Measurements from ENCODE around the gene CEP126. TPM values are rescaled to one million over a fixed set of nuclear protein-coding genes. Genes with fewer than 3 reads are reported as not detected.
A peak's percentile ranks its signal among the peaks of the same experiment; 100 is the strongest.

CEP126 gene
- total RNA-seq, 4 donors from 2014 or later = 6.6 to 11.3 (median 10.1) TPM

DNA sequence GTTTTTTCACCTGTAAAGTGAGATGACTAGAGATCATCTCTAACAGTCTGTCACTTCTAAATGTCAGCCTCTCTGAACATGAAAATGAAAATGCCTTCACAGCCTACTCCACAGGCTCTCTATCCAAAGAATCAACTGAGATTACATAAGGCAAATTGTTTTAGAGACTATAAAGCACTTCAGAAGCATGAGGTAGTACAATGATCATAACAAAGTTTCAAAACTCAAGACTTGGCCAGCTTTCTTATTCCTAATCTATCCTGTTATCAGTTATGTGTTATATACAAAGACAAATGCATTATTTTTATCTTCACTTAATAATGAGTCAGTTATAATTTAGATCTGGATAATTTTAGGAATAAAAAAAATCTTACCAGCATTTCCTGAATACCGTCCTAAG, 20.3 kb upstream of the CEP126 start:
- 46% methylated on average over 1 of the region's 1 CpG for WGBS

DNA sequence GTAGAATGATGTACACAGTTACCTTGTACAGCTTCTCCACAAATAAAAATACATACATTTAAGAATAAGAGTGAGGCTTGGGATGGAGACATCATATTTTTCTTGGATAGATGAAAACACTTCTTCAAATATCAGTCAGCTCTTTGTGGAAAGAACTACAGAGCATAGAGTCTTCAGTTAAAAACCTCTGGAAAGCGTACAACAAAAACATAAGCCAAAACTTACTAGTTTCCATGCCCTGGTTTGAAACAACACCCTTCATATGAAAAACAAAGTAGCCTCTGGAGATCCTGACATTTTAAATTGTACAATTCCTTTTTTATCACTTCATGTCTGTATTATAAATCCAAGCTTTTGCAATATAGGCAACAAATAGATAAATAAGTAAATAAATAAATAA, 7.0 kb upstream of the CEP126 start:
- Histone ChIP-seq H3K27ac (replicated peaks in 1 of 4) (no peak overlapping the region), H3K4me3 (no peak overlapping the region), H3K4me1 (peaks cover 0 to 5% (median 0%) of the 10 kb centered on the region in 4 donors), H3K36me3 (no peaks in the 10 kb centered on the region), H3K27me3 (no peaks in the 10 kb centered on the region), H3K9me3 (no peaks in the 10 kb centered on the region)
- TF ChIP-seq, protein P1, sequence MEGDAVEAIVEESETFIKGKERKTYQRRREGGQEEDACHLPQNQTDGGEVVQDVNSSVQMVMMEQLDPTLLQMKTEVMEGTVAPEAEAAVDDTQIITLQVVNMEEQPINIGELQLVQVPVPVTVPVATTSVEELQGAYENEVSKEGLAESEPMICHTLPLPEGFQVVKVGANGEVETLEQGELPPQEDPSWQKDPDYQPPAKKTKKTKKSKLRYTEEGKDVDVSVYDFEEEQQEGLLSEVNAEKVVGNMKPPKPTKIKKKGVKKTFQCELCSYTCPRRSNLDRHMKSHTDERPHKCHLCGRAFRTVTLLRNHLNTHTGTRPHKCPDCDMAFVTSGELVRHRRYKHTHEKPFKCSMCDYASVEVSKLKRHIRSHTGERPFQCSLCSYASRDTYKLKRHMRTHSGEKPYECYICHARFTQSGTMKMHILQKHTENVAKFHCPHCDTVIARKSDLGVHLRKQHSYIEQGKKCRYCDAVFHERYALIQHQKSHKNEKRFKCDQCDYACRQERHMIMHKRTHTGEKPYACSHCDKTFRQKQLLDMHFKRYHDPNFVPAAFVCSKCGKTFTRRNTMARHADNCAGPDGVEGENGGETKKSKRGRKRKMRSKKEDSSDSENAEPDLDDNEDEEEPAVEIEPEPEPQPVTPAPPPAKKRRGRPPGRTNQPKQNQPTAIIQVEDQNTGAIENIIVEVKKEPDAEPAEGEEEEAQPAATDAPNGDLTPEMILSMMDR (IDR thresholded peaks at IDR 0.05) = no peak
- no peak for TF ChIP-seq EP300 (IDR thresholded peaks at IDR 0.05)
- no peak for TF ChIP-seq POLR2AphosphoS5 (IDR thresholded peaks at IDR 0.05)
- no peak for TF ChIP-seq POLR2A (IDR thresholded peaks at IDR 0.05; ENCODE audit: low read depth)
- intact Hi-C loops (cut with DNase I) = no loop called here
- DNase-seq (ENCODE audit: extremely low spot score) = no peak
- WGBS = 84% methylated on average over 1 of the region's 1 CpG

More for the DNA sequence above, 20.3 kb upstream of the CEP126 start:
- H3K27ac ChIP-seq (replicated peaks in 1 of 4) = no peak overlapping the region
- H3K4me3 ChIP-seq = no peak overlapping the region
- no peak for DNase-seq (ENCODE audit: extremely low spot score)
- H3K36me3 ChIP-seq = no peaks in the 10 kb centered on the region
- intact Hi-C loops (cut with DNase I) = no loop called here
- no peaks in the 10 kb centered on the region for H3K27me3 ChIP-seq
- no peaks in the 10 kb centered on the region for H3K4me1 ChIP-seq
- H3K9me3 ChIP-seq = no peaks in the 10 kb centered on the region
- TF ChIP-seq EP300 (IDR thresholded peaks at IDR 0.05) (no peak), POLR2AphosphoS5 (IDR thresholded peaks at IDR 0.05) (no peak), POLR2A (IDR thresholded peaks at IDR 0.05; ENCODE audit: low read depth) (no peak)
- TF ChIP-seq, protein P1 (IDR thresholded peaks at IDR 0.05) = no peak

DNA sequence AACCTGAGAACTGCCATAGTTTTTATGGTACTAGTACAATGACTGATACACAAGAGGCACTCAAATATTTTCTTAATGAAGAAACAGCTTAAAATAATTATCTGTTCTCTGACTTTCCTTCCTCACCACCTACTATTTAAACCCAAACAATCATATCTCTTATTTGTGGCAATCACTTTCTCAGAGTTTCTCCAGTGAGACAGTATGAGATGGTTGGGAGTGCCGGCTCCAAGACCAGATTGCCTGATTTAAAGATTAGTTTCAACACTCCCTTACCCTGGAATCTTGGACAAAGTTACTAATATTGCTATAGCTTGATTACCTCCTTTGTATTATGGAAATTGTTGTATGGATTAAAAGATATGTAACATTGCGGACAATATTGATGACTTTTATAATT, 5.7 kb upstream of the CEP126 start:
- Histone ChIP-seq H3K27me3 (no peaks in the 10 kb centered on the region), H3K4me3 (no peak overlapping the region), H3K27ac (replicated peaks in 1 of 4) (peak overlapping the region in 2 of 4 donors; percentile 6 to 14), H3K9me3 (no peaks in the 10 kb centered on the region), H3K4me1 (peaks cover 4 to 17% (median 10%) of the 10 kb centered on the region in 4 donors), H3K36me3 (no peaks in the 10 kb centered on the region)
- intact Hi-C loops (cut with DNase I) = no loop called here
- DNase-seq (ENCODE audit: extremely low spot score) = no peak
- WGBS = 96% methylated on average over 2 of the region's 2 CpGs
- TF ChIP-seq POLR2A (IDR thresholded peaks at IDR 0.05; ENCODE audit: low read depth) = no peak
- TF ChIP-seq, protein P1 (IDR thresholded peaks at IDR 0.05) = no peak
- no peak for TF ChIP-seq EP300 (IDR thresholded peaks at IDR 0.05)
- no peak for TF ChIP-seq POLR2AphosphoS5 (IDR thresholded peaks at IDR 0.05)

DNA sequence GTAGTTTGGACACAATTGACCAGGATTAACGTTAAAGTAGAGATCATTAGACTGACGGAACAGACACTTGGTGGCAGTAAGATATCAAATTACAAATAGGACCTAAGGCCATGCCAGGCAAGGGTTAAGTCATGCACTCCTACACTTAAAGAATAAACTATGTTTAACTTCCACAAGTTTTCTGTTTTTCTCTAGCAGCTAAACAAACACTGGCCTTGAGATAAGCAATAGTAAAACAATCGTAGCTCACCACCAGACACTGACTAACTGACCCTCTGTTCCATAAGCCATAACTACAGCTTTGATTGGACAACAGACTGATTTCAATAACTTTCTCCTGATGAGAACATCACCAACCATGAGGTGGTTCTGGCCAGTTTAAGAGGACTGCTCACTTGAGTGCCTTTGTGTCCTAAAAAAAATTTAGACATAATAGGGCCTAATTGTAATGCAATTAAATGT, 2.0 kb upstream of the CEP126 start:
- no peaks in the 10 kb centered on the region for H3K27me3 ChIP-seq
- TF ChIP-seq POLR2AphosphoS5 (IDR thresholded peaks at IDR 0.05) (no peak), EP300 (IDR thresholded peaks at IDR 0.05) (no peak), POLR2A (IDR thresholded peaks at IDR 0.05; ENCODE audit: low read depth) (no peak)
- TF ChIP-seq, protein P1 (IDR thresholded peaks at IDR 0.05) = no peak
- H3K4me3 ChIP-seq = no peak overlapping the region
- no peaks in the 10 kb centered on the region for H3K36me3 ChIP-seq
- intact Hi-C loops (cut with DNase I) = loop anchor here (5.0 kb wide), 1 partner anchor 36 kb away; no protein-coding TSS in a partner anchor
- H3K9me3 ChIP-seq = no peaks in the 10 kb centered on the region
- no peak for DNase-seq (ENCODE audit: extremely low spot score)
- peak overlapping the region; percentile 86 to 91 (median 87) for H3K27ac ChIP-seq (replicated peaks in 1 of 4)
- 63% methylated on average over 3 of the region's 3 CpGs for WGBS
- peaks cover 11 to 33% (median 32%) of the 10 kb centered on the region in 4 donors for H3K4me1 ChIP-seq

DNA sequence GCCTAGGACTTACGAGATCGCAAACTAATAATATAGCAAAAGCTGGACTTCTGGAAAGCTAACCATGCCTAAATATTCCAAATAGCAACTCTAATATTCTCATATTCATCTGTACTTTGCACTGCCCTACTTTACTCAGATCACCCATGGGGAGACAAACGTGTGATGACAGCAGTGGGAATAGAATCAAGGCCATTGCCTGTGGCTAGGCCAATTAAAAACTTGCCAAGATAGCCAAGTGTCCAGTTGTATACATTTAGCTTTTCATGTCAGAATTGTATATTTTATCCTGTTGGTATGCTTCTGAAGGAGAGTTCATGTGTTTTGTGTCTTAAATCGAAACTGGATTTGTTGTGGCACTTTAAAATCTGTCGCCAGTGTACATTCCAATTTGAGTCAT, 1.2 kb upstream of the CEP126 start:
- no peaks in the 10 kb centered on the region for H3K9me3 ChIP-seq
- H3K4me1 ChIP-seq = peaks cover 11 to 38% (median 35%) of the 10 kb centered on the region in 4 donors
- intact Hi-C loops (cut with DNase I) = loop anchor here (5.0 kb wide), 1 partner anchor 36 kb away; no protein-coding TSS in a partner anchor
- no peaks in the 10 kb centered on the region for H3K27me3 ChIP-seq
- DNase-seq (ENCODE audit: extremely low spot score) = no peak
- H3K4me3 ChIP-seq = peak overlapping the region in 3 of 4 donors; percentile 3 to 85 (median 73)
- no peaks in the 10 kb centered on the region for H3K36me3 ChIP-seq
- 53% methylated on average over 5 of the region's 5 CpGs for WGBS
- peak overlapping the region; percentile 86 to 91 (median 87) for H3K27ac ChIP-seq (replicated peaks in 1 of 4)
- no peak for TF ChIP-seq POLR2A (IDR thresholded peaks at IDR 0.05; ENCODE audit: low read depth)
- TF ChIP-seq, protein P1 (IDR thresholded peaks at IDR 0.05) = no peak
- no peak for TF ChIP-seq POLR2AphosphoS5 (IDR thresholded peaks at IDR 0.05)
- no peak for TF ChIP-seq EP300 (IDR thresholded peaks at IDR 0.05)

All from esophagus muscularis mucosa (tissue), 4 donors.